Fibroblast of lung (primary cell): Measurements from ENCODE around the gene ZMYND19.

ENCODE experiments used
- EZH2 ChIP-seq: IDR thresholded peaks from 2 replicates; pipeline ENCODE4 v1.5.1; 2012; ENCODE audit warnings: low read length, control low read depth, mild to moderate bottlenecking; ENCODE audit errors: missing control alignments
- TF ChIP-seq, protein P1 (sequence below), 2 donors: IDR thresholded peaks in 1 of 2; conservative IDR thresholded peaks in 1 of 2; 1 replicate in 1 of 2; 2 replicates in 1 of 2; pipeline ENCODE4 v1.5.1; 2011 to 2012; ENCODE audit warnings: low read length in 2 of 2, control low read depth in 1 of 2, inconsistent platforms in 1 of 2, low read depth in 1 of 2, mild to moderate bottlenecking in 1 of 2

DNA sequence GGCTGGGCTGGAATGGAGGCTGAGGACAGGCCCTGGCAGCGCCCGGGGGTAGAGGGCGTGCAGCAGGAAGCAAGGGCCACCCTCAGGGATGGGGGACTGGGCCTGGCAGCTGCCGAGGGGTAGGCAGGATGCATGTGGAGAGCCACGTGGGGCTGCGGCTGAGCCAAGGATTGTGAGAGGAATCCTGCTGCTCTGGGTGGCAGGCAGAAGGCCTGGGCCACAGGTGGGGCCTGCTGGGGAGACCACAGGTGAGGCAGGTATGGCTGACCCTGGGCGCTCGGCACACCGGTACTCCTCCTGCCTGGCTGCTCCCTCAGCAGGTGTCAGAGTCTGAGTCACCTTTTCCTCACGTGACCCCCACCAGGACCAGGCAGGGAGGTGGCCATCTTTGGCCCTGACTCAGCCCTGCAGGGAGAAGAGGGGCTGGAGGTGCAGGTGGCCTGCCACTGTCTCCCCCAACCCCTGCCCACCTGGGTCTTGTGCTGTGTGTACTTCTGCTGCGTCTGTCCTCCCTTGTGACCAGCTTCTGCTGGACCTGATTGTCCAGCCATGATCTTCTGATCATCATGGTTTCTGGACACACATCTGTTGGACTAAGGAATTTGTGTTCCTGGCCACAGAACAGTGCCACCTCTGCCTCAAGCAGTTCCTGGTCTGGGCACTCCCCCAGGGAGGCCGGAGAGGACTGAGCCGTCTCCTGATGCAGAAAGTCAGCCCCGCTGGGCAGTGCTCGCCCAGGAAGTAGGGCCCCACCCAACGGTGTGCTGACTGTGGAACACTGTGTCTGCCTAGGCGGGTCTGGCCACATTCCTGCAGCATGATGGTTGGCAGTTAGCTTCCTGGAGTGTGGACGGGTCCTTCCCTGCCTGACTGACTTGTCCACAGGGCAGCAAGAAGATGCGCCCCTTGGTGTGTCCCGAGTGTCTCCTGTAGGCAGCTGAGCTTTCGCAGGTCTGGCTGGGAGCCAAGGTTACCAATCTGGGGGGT lies 21.6 kb upstream of the ZMYND19 start:
- TF ChIP-seq EZH2, result no peak
- TF ChIP-seq, protein P1, sequence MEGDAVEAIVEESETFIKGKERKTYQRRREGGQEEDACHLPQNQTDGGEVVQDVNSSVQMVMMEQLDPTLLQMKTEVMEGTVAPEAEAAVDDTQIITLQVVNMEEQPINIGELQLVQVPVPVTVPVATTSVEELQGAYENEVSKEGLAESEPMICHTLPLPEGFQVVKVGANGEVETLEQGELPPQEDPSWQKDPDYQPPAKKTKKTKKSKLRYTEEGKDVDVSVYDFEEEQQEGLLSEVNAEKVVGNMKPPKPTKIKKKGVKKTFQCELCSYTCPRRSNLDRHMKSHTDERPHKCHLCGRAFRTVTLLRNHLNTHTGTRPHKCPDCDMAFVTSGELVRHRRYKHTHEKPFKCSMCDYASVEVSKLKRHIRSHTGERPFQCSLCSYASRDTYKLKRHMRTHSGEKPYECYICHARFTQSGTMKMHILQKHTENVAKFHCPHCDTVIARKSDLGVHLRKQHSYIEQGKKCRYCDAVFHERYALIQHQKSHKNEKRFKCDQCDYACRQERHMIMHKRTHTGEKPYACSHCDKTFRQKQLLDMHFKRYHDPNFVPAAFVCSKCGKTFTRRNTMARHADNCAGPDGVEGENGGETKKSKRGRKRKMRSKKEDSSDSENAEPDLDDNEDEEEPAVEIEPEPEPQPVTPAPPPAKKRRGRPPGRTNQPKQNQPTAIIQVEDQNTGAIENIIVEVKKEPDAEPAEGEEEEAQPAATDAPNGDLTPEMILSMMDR (conservative IDR thresholded peaks at IDR 0.05 in 1 of 2, IDR thresholded peaks at IDR 0.05 in 1 of 2; ENCODE audit: low read depth in 1 of 2, low read length in 2 of 2), result no peak
